Tibial nerve (tissue), 4 donors: Measurements from ENCODE around the gene LMF1.

Experiments used
- EP300 ChIP-seq, 2 donors: sonication (generic); formaldehyde crosslinking; IDR thresholded peaks; one replicate each; pipeline ENCODE4 v1.6.1; 2017; ENCODE audit warnings: antibody characterized with exemption in 2 of 2, mild to moderate bottlenecking in 1 of 2
- POLR2A ChIP-seq, 2 donors: fragments of 450-650 bp; IDR thresholded peaks; one replicate each; pipeline ENCODE4 v1.6.1; 2017; ENCODE audit warnings: antibody characterized with exemption in 2 of 2, mild to moderate bottlenecking in 2 of 2, moderate library complexity in 2 of 2
- TF ChIP-seq, protein P1 (sequence below), 5 experiments: fragments of 200-600 bp in 3 of 5; fragments of 450-650 bp in 2 of 5; sonication (generic) in 3 of 5; IDR thresholded peaks; one replicate each; pipeline ENCODE4 v1.5.1; 2016 to 2019; ENCODE audit warnings: antibody characterized with exemption in 5 of 5, mild to moderate bottlenecking in 3 of 5, moderate library complexity in 2 of 5

DNA sequence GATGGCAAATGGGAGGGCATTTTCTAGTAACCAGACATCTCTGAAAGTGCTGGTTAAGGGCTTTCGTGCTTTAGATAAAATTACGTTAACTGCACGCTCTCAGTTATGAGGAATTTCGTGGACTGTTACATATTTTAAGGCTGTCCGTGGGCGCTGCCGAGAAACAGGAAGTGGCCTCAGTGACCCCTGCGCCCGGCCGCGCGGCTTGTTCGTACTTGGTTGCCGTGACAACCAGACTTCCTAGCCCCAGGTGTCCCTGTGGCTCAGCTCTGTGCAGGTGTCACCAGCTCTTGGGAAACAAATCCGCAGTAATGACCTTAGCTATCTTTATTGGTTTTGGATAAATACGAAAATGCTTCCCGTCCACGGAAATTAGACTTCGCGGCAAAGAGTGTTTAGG is 52.7 kb downstream of the LMF1 start:
- TF ChIP-seq, protein P1, sequence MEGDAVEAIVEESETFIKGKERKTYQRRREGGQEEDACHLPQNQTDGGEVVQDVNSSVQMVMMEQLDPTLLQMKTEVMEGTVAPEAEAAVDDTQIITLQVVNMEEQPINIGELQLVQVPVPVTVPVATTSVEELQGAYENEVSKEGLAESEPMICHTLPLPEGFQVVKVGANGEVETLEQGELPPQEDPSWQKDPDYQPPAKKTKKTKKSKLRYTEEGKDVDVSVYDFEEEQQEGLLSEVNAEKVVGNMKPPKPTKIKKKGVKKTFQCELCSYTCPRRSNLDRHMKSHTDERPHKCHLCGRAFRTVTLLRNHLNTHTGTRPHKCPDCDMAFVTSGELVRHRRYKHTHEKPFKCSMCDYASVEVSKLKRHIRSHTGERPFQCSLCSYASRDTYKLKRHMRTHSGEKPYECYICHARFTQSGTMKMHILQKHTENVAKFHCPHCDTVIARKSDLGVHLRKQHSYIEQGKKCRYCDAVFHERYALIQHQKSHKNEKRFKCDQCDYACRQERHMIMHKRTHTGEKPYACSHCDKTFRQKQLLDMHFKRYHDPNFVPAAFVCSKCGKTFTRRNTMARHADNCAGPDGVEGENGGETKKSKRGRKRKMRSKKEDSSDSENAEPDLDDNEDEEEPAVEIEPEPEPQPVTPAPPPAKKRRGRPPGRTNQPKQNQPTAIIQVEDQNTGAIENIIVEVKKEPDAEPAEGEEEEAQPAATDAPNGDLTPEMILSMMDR (IDR thresholded peaks at IDR 0.05): no peak
- TF ChIP-seq POLR2A (IDR thresholded peaks at IDR 0.05) (no peak), EP300 (IDR thresholded peaks at IDR 0.05) (no peak)
